OCI-LY1 (cell line): Measurements from ENCODE around the gene ERBB4.

Experiments used
- H2AFZ ChIP-seq: fragments of 200-600 bp; sonication (generic), shearing (Covaris generic); 2 replicates; pipeline ENCODE4 v1.6.0; 2014; ENCODE audit warnings: antibody characterized with exemption, mild to moderate bottlenecking, low read length
- H3F3A ChIP-seq: fragments of 200-600 bp; sonication (generic), shearing (Covaris generic); 2 replicates; pipeline ENCODE4 v1.6.0; 2014; ENCODE audit warnings: mild to moderate bottlenecking, antibody characterized with exemption, low read length, moderate library complexity; ENCODE audit not compliant: insufficient read depth
- H3K27ac ChIP-seq: fragments of 200-600 bp; sonication (generic); 2 replicates; pipeline ENCODE4 v1.5.1; 2014; ENCODE audit warnings: low read length, mixed run types, mild to moderate bottlenecking, low read depth; ENCODE audit not compliant: poor library complexity, severe bottlenecking
- H3K27me3 ChIP-seq: fragments of 200-600 bp; sonication (generic); 2 replicates; pipeline ENCODE4 v1.6.0; 2014; ENCODE audit warnings: antibody characterized with exemption, mild to moderate bottlenecking, low read length, moderate library complexity; ENCODE audit not compliant: insufficient read depth
- H3K36me3 ChIP-seq: fragments of 200-600 bp; sonication (generic); 2 replicates; pipeline ENCODE4 v1.6.1; 2014; ENCODE audit warnings: mild to moderate bottlenecking, antibody characterized with exemption, low read length, moderate library complexity, mixed read lengths; ENCODE audit not compliant: insufficient read depth
- H3K4me1 ChIP-seq: fragments of 200-600 bp; sonication (generic); 2 replicates; pipeline ENCODE4 v1.5.1; 2014; ENCODE audit warnings: mild to moderate bottlenecking, low read length, moderate library complexity; ENCODE audit not compliant: insufficient read depth, severe bottlenecking
- H3K4me2 ChIP-seq: fragments of 200-600 bp; sonication (generic), shearing (Covaris generic); 2 replicates; pipeline ENCODE4 v1.6.1; 2014; ENCODE audit warnings: low read length
- H3K4me3 ChIP-seq: fragments of 200-600 bp; sonication (generic); 2 replicates; pipeline ENCODE4 v1.5.1; 2014; ENCODE audit warnings: low read length, low read depth, mild to moderate bottlenecking, mixed read lengths; ENCODE audit not compliant: poor library complexity, severe bottlenecking
- H3K79me2 ChIP-seq: fragments of 200-600 bp; shearing (Covaris generic); 2 replicates; pipeline ENCODE4 v1.6.1; 2016; ENCODE audit warnings: mixed run types, low read length, mixed read lengths; ENCODE audit not compliant: insufficient read depth
- H3K9ac ChIP-seq: fragments of 200-600 bp; sonication (generic), shearing (Covaris generic); 2 replicates; pipeline ENCODE4 v1.6.1; 2014; ENCODE audit warnings: mild to moderate bottlenecking, low read length, mixed read lengths
- H3K9me2 ChIP-seq: fragments of 200-600 bp; sonication (generic), shearing (Covaris generic); 2 replicates; pipeline ENCODE4 v1.6.1; 2014; ENCODE audit warnings: low read depth, mild to moderate bottlenecking, low read length, mixed read lengths
- H3K9me3 ChIP-seq: fragments of 200-600 bp; shearing (Covaris generic); 2 replicates; pipeline ENCODE4 v1.6.1; 2014; ENCODE audit warnings: low read length, mixed read lengths
- H4K20me1 ChIP-seq: fragments of 200-600 bp; sonication (generic), shearing (Covaris generic); 2 replicates; pipeline ENCODE4 v1.6.0; 2016; ENCODE audit warnings: mild to moderate bottlenecking, low read length; ENCODE audit not compliant: insufficient read depth
- EZH2 ChIP-seq: fragments of 200-600 bp; sonication (generic), shearing (Covaris generic); IDR thresholded peaks from 2 replicates; pipeline ENCODE4 v1.8.0; 2017; ENCODE audit warnings: borderline replicate concordance, mixed run types, mild to moderate bottlenecking, antibody characterized with exemption, low read length, moderate library complexity, mixed read lengths
- TF ChIP-seq, protein P1 (sequence below): fragments of 200-600 bp; sonication (generic), shearing (Covaris generic); IDR thresholded peaks from 2 replicates; pipeline ENCODE4 v1.5.1; 2017; ENCODE audit warnings: mild to moderate bottlenecking, antibody characterized with exemption, low read length, moderate library complexity, mixed read lengths

ERBB4 gene

GRCh38 chr2:212228743-212229171 is 309.8 kb downstream of the ERBB4 start:
- Histone ChIP-seq H3K27ac (no peak overlapping the region), H2AFZ (no peak overlapping the region), H3K36me3 (no peaks in the 10 kb centered on the region), H3K9me2 (no peaks in the 10 kb centered on the region), H3K9ac (no peak overlapping the region), H3K27me3 (no peaks in the 10 kb centered on the region), H3K79me2 (no peaks in the 10 kb centered on the region), H3F3A (no peaks in the 10 kb centered on the region), H3K4me1 (no peaks in the 10 kb centered on the region), H3K4me3 (no peak overlapping the region), H3K4me2 (no peak overlapping the region), H4K20me1 (no peaks in the 10 kb centered on the region), H3K9me3 (no peaks in the 10 kb centered on the region)
- no peak for TF ChIP-seq EZH2
- TF ChIP-seq, protein P1, sequence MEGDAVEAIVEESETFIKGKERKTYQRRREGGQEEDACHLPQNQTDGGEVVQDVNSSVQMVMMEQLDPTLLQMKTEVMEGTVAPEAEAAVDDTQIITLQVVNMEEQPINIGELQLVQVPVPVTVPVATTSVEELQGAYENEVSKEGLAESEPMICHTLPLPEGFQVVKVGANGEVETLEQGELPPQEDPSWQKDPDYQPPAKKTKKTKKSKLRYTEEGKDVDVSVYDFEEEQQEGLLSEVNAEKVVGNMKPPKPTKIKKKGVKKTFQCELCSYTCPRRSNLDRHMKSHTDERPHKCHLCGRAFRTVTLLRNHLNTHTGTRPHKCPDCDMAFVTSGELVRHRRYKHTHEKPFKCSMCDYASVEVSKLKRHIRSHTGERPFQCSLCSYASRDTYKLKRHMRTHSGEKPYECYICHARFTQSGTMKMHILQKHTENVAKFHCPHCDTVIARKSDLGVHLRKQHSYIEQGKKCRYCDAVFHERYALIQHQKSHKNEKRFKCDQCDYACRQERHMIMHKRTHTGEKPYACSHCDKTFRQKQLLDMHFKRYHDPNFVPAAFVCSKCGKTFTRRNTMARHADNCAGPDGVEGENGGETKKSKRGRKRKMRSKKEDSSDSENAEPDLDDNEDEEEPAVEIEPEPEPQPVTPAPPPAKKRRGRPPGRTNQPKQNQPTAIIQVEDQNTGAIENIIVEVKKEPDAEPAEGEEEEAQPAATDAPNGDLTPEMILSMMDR = no peak

DNA sequence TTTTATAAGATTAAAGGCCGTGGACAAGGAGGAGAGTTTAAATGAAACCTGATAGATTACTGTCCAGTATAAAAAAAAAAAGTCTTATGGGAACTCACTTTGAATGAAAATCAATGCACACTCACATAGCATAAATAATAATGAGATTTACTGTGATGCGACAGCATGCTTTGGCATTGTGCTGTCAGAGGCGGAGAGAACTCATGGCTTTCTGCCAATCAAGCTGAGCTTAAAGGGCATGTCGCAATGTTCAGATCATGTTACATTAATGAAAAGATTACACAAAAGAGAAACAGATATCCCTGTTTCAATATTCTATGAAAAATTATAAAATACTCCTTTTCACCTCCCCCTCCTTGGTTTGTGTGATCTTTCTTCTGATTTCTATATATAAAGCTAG is 310.8 kb downstream of the ERBB4 start:
- no peak overlapping the region for H3K27ac ChIP-seq
- H3K9me2 ChIP-seq = no peaks in the 10 kb centered on the region
- H4K20me1 ChIP-seq = no peaks in the 10 kb centered on the region
- no peaks in the 10 kb centered on the region for H3K9me3 ChIP-seq
- H3K4me1 ChIP-seq = no peaks in the 10 kb centered on the region
- no peaks in the 10 kb centered on the region for H3K36me3 ChIP-seq
- no peak overlapping the region for H3K4me3 ChIP-seq
- H3K79me2 ChIP-seq = no peaks in the 10 kb centered on the region
- TF ChIP-seq EZH2 = no peak
- TF ChIP-seq, protein P1 = no peak
- H3K4me2 ChIP-seq = no peak overlapping the region
- no peaks in the 10 kb centered on the region for H3F3A ChIP-seq
- no peak overlapping the region for H2AFZ ChIP-seq
- H3K27me3 ChIP-seq = no peaks in the 10 kb centered on the region
- no peak overlapping the region for H3K9ac ChIP-seq

DNA sequence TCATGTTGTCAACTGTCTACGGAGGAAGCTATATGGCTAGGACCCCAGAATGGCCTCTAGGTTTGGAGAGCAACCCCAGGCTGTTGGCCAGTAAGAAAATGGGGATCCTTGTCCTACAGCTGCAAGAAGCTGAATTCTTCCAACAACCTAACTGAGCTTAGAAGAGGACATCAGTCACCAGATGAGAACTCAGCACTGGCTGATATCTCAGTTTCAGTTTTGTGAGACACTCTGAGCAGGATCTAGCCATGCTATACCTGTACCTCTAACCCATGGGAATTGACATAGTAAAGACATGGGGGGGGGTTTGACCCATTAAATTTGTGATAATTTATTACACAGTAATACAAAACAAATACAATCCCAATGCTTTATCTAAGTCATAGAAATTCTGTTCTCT is 312.5 kb downstream of the ERBB4 start:
- Histone ChIP-seq H3K9ac (no peak overlapping the region), H3K27me3 (no peaks in the 10 kb centered on the region), H3K27ac (no peak overlapping the region), H3K9me3 (no peaks in the 10 kb centered on the region), H3K4me2 (peak overlapping the region; percentile 1; the same call in 1 of the 2 replicates), H3K9me2 (no peaks in the 10 kb centered on the region), H2AFZ (no peak overlapping the region), H4K20me1 (no peaks in the 10 kb centered on the region), H3K4me3 (no peak overlapping the region), H3K4me1 (no peaks in the 10 kb centered on the region), H3K36me3 (no peaks in the 10 kb centered on the region), H3F3A (no peaks in the 10 kb centered on the region), H3K79me2 (no peaks in the 10 kb centered on the region)
- no peak for TF ChIP-seq EZH2
- TF ChIP-seq, protein P1 = no peak
